ENCODE results near the gene KDM4E. TPM values are rescaled to one million over a fixed set of nuclear protein-coding genes. Genes with fewer than 3 reads are reported as not detected.

The KDM4E gene
- polyA plus RNA-seq, 1 of the 3 experiments (the other 2 are of a cell fraction): 0.02 TPM

DNA sequence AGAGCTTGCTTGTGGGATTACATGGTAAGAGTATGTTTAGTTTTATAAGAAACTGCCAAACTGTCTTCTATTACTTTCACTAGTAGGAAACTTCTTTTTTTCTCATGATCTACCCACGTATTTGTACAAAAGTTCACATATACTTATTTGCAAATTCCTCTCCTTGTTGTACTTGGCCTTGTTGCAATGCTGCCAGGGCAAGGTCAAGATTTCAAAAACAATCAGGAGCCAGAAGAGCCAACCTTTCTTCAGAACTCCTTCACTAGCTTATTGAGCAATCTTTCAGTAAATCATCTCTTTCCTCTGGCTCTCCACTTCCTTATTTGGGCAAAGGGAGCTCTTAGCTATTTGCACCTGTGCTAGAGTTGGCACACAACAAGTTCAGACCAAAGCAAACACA, 51.4 kb downstream of the KDM4E start (continued):
- no peak for TF ChIP-seq ZBTB33 (IDR thresholded peaks at IDR 0.05; ENCODE audit: borderline replicate concordance, low read depth)
- TF ChIP-seq, protein P1, sequence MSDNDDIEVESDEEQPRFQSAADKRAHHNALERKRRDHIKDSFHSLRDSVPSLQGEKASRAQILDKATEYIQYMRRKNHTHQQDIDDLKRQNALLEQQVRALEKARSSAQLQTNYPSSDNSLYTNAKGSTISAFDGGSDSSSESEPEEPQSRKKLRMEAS (IDR thresholded peaks at IDR 0.05; ENCODE audit: low read depth): no peak
- TF ChIP-seq, protein P2, sequence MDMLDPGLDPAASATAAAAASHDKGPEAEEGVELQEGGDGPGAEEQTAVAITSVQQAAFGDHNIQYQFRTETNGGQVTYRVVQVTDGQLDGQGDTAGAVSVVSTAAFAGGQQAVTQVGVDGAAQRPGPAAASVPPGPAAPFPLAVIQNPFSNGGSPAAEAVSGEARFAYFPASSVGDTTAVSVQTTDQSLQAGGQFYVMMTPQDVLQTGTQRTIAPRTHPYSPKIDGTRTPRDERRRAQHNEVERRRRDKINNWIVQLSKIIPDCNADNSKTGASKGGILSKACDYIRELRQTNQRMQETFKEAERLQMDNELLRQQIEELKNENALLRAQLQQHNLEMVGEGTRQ (IDR thresholded peaks at IDR 0.05; ENCODE audit: borderline replicate concordance, low read depth, low read length): no peak
- no peak for TF ChIP-seq CHD2 (IDR thresholded peaks at IDR 0.05; ENCODE audit: low read length, partially characterized antibody)
- TF ChIP-seq RFX5 (IDR thresholded peaks at IDR 0.05; ENCODE audit: low read length): no peak
- no peak for TF ChIP-seq TAF1 (IDR thresholded peaks at IDR 0.05; ENCODE audit: borderline replicate concordance, low read depth, low read length)

DNA sequence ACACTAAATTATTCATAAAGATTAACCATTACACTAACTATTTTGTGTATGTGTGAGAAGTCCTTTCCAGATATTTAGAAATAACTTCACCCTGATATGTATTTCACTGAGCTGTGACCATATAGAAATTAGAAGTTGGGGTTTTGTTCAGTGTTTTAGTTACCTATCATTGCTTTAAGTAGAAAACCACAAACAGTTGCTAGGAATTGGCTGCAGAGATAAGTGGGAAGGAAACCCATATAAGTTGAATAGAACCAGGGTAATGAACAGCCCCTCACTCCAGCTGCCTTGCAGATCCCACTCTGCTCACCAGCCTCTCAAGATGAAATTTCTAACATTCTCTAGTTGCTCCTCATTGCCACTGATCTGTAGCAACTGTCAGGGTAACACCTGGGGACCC, 51.9 kb downstream of the KDM4E start:
- no peak for DNase-seq

More for the DNA sequence above, 51.9 kb downstream of the KDM4E start:
- Histone ChIP-seq H3K4me1 (ENCODE audit: control insufficient read depth in 1 of 2, insufficient read depth in 2 of 2, low read depth in 1 of 2, low read length in 1 of 2) (peaks cover 3 to 7% of the 10 kb centered on the region in 2 experiments; a peak in 2 of 4 replicates), H3K9me2 (no peaks in the 10 kb centered on the region), H3K9ac (no peak overlapping the region), H3K4me3 (ENCODE audit: low read depth in 2 of 2, low read length in 1 of 2) (no peak overlapping the region), H3K4me2 (no peak overlapping the region), H2AFZ (ENCODE audit: low read depth) (no peak overlapping the region), H4K20me1 (ENCODE audit: insufficient read depth) (no peaks in the 10 kb centered on the region), H3K9me3 (no peaks in the 10 kb centered on the region), H3K36me3 (replicated peaks in 1 of 2; ENCODE audit: control insufficient read depth in 1 of 2, insufficient read depth in 2 of 2, low read length in 1 of 2) (no peaks in the 10 kb centered on the region), H3K27me3 (ENCODE audit: insufficient read depth) (no peaks in the 10 kb centered on the region), H3F3A (replicated peaks; ENCODE audit: insufficient read depth) (no peaks in the 10 kb centered on the region), H3K79me2 (ENCODE audit: insufficient read depth) (no peaks in the 10 kb centered on the region), H3K27ac (ENCODE audit: low read depth in 2 of 2, low read length in 1 of 2) (no peak overlapping the region)
- ChIA-PET CTCF (interaction anchor here (1.2 kb wide), 1 partner anchor 10 kb away, joined by 4 read pairs; the partner anchor contains the start of gene SRSF8), POLR2A (no interaction called here)
- TF ChIP-seq, protein P3, sequence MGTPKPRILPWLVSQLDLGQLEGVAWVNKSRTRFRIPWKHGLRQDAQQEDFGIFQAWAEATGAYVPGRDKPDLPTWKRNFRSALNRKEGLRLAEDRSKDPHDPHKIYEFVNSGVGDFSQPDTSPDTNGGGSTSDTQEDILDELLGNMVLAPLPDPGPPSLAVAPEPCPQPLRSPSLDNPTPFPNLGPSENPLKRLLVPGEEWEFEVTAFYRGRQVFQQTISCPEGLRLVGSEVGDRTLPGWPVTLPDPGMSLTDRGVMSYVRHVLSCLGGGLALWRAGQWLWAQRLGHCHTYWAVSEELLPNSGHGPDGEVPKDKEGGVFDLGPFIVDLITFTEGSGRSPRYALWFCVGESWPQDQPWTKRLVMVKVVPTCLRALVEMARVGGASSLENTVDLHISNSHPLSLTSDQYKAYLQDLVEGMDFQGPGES (IDR thresholded peaks at IDR 0.05; ENCODE audit: low read depth, low read length): no peak
- TF ChIP-seq, protein P1 (IDR thresholded peaks at IDR 0.05; ENCODE audit: low read depth): no peak
- no peak for TF ChIP-seq TEAD4 (IDR thresholded peaks at IDR 0.05; ENCODE audit: borderline replicate concordance, insufficient read depth)
- TF ChIP-seq GATA2 (CRISPR knock-in tag; IDR thresholded peaks at IDR 0.05): no peak
- TF ChIP-seq MXI1 (IDR thresholded peaks at IDR 0.05; ENCODE audit: low read depth, low read length): no peak
- no peak for TF ChIP-seq JUND (IDR thresholded peaks at IDR 0.05)
- no peak for TF ChIP-seq CHD2 (IDR thresholded peaks at IDR 0.05; ENCODE audit: low read length, partially characterized antibody)
- no peak for TF ChIP-seq EZH2phosphoT487 (IDR thresholded peaks at IDR 0.05; ENCODE audit: borderline replicate concordance, low read depth)
- no peak for TF ChIP-seq RCOR1 (IDR thresholded peaks at IDR 0.05; ENCODE audit: low read length)
- TF ChIP-seq FOSL2 (IDR thresholded peaks at IDR 0.05; ENCODE audit: borderline replicate concordance, low read depth): no peak
- TF ChIP-seq USF1 (IDR thresholded peaks at IDR 0.05; ENCODE audit: borderline replicate concordance, low read depth): no peak
- no peak for TF ChIP-seq ZBTB33 (IDR thresholded peaks at IDR 0.05; ENCODE audit: borderline replicate concordance, low read depth)
- no peak for TF ChIP-seq POLR2AphosphoS5 (IDR thresholded peaks at IDR 0.05; ENCODE audit: low read depth, low read length)

Data from SK-N-SH (cell line).